Gastrocnemius medialis (tissue), 4 donors: ENCODE results near the gene ANXA11. TPM values are rescaled to one million over a fixed set of nuclear protein-coding genes. Genes with fewer than 3 reads are reported as not detected.

ENCODE experiments used
- ATAC-seq, 2 donors: fragments of 150-250 bp; one replicate each; pipeline ENCODE4 v1.9.1; 2016
- DNase-seq, 2 donors: peaks; one replicate each; pipeline ENCODE4 v3.0.0-alpha.2; 2019
- H3K27ac ChIP-seq, 4 donors: fragments of 200-600 bp; sonication (generic); 1 replicate in 1 of 4; 2 replicates in 3 of 4; pipeline ENCODE4 v1.5.1; 2016 to 2018; ENCODE audit warnings: mild to moderate bottlenecking in 2 of 4, moderate library complexity in 1 of 4
- H3K27me3 ChIP-seq, 3 donors: fragments of 200-600 bp; sonication (generic) in 2 of 3; 1 replicate in 1 of 3; 2 replicates in 2 of 3; pipeline versions ENCODE4 v1.5.1 to v1.6.0; 2016 to 2019; ENCODE audit warnings: mild to moderate bottlenecking in 1 of 3, moderate library complexity in 1 of 3
- H3K36me3 ChIP-seq, 2 donors: fragments of 200-600 bp; sonication (generic) in 1 of 2; one replicate each; pipeline ENCODE4 v1.5.1; 2017 to 2018
- H3K4me1 ChIP-seq, 2 donors: fragments of 200-600 bp; sonication (generic) in 1 of 2; one replicate each; pipeline ENCODE4 v1.5.1; 2016 to 2017; ENCODE audit warnings: mild to moderate bottlenecking in 2 of 2
- H3K4me3 ChIP-seq, 4 donors: fragments of 200-600 bp; sonication (generic) in 3 of 4; 1 replicate in 1 of 4; 2 replicates in 3 of 4; pipeline ENCODE4 v1.5.1; 2016 to 2019; ENCODE audit warnings: mild to moderate bottlenecking in 2 of 4
- H3K9me3 ChIP-seq, 3 donors: fragments of 200-600 bp; sonication (generic) in 2 of 3; 1 replicate in 1 of 3; 2 replicates in 2 of 3; pipeline ENCODE4 v1.5.1; 2016 to 2019
- POLR2A ChIP-seq, 2 donors: fragments of 450-650 bp; IDR thresholded peaks; one replicate each; pipeline ENCODE4 v1.6.1; 2017; ENCODE audit warnings: antibody characterized with exemption in 2 of 2, mild to moderate bottlenecking in 2 of 2, moderate library complexity in 2 of 2
- in situ Hi-C, 4 donors: fragments of 200-750 bp; cut with MboI; loops; one replicate each; pipeline versions ENCODE4 v1.15.0 to v1.8.0; 2017; ENCODE audit warnings: low sequenced_read_pairs in 4 of 4
- intact Hi-C: fragments of 100-400 bp; cut with DNase I; formaldehyde crosslinking; loops from one replicate; pipeline ENCODE4 v1.15.1; 2023; ENCODE audit warnings: low total_unique reads
- total RNA-seq, 4 donors: library from RNA; depleted of rRNA; stranded (reverse); fragments of >200 nt; gene quantifications; one replicate each; pipeline versions ENCODE4 v1.1.0 to v1.2.3, GENCODE V29; 2016
- TF ChIP-seq, protein P1 (sequence below), 5 experiments: fragments of 450-650 bp in 3 of 5; fragments of 200-600 bp in 2 of 5; sonication (generic) in 2 of 5; IDR thresholded peaks in 4 of 5; conservative IDR thresholded peaks in 1 of 5; 1 replicate in 4 of 5; 2 replicates in 1 of 5; pipeline ENCODE4 v1.5.1; 2016 to 2019; ENCODE audit warnings: antibody characterized with exemption in 5 of 5, mild to moderate bottlenecking in 3 of 5, moderate library complexity in 3 of 5

ANXA11 gene
- total RNA-seq, 4 donors from 2014 or later = 142 to 202 (median 173) TPM

DNA sequence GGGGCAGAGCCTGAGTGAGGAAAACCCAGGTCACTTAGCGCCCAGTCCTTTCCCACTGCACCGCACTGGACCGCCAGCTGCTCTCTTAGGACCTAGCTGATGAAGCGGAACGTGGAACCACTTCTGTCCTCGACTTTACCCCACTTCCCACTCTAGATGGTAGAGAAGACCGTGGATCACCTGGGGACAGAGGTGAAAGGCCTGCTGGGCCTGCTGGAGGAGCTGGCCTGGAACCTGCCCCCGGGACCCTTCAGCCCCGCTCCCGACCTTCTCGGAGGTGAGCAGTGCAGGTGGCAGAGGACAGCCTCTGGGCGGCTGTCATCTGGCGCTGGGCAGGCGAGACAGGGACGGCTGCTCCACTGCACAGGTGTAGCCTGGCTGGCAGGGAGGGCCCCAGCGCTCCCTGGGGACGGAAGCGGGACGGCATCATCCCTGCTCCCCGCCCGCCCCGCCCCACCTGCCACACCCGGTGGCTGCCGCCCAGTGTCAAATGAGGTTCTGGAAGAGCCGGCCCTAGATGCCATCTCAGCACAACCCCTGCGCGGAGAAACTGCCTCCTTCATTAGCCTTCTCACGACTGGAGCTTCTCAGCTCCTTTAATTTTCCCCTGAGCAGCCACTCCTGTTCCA is 61.2 kb downstream of the ANXA11 start:
- peaks cover 0 to 5% (median 0%) of the 10 kb centered on the region in 3 donors for H3K27me3 ChIP-seq
- TF ChIP-seq, protein P1, sequence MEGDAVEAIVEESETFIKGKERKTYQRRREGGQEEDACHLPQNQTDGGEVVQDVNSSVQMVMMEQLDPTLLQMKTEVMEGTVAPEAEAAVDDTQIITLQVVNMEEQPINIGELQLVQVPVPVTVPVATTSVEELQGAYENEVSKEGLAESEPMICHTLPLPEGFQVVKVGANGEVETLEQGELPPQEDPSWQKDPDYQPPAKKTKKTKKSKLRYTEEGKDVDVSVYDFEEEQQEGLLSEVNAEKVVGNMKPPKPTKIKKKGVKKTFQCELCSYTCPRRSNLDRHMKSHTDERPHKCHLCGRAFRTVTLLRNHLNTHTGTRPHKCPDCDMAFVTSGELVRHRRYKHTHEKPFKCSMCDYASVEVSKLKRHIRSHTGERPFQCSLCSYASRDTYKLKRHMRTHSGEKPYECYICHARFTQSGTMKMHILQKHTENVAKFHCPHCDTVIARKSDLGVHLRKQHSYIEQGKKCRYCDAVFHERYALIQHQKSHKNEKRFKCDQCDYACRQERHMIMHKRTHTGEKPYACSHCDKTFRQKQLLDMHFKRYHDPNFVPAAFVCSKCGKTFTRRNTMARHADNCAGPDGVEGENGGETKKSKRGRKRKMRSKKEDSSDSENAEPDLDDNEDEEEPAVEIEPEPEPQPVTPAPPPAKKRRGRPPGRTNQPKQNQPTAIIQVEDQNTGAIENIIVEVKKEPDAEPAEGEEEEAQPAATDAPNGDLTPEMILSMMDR (IDR thresholded peaks at IDR 0.05 in 4 of 5, conservative IDR thresholded peaks at IDR 0.05 in 1 of 5) = peak in 2 of 5 experiments; percentile 10 to 33
- TF ChIP-seq POLR2A (IDR thresholded peaks at IDR 0.05) = no peak
- H3K4me1 ChIP-seq = peaks cover 7 to 13% of the 10 kb centered on the region in 2 donors
- DNase-seq (no peak), ATAC-seq (peak; percentile 38 to 62)
- in situ Hi-C loops = no loop called here
- H3K4me3 ChIP-seq = no peak overlapping the region
- H3K36me3 ChIP-seq = no peaks in the 10 kb centered on the region
- no peaks in the 10 kb centered on the region for H3K9me3 ChIP-seq
- peak overlapping the region in 1 of 4 donors; percentile 13 for H3K27ac ChIP-seq
- intact Hi-C loops = loop anchor here (5.0 kb wide), 1 partner anchor 772 kb away; no protein-coding TSS in a partner anchor

- H3K36me3 ChIP-seq = no peaks in the 10 kb centered on the region
- H3K27ac ChIP-seq = no peak overlapping the region
- DNase-seq = no peak
- H3K4me1 ChIP-seq = peaks cover 11 to 13% of the 10 kb centered on the region in 2 donors
- H3K4me3 ChIP-seq = no peak overlapping the region
- in situ Hi-C loops = no loop called here
- TF ChIP-seq, protein P1 (IDR thresholded peaks at IDR 0.05 in 4 of 5, conservative IDR thresholded peaks at IDR 0.05 in 1 of 5) = no peak
- TF ChIP-seq POLR2A (IDR thresholded peaks at IDR 0.05) = no peak
- peaks cover 0 to 5% (median 0%) of the 10 kb centered on the region in 3 donors for H3K27me3 ChIP-seq
- no peaks in the 10 kb centered on the region for H3K9me3 ChIP-seq
- ATAC-seq = no peak
- intact Hi-C loops = loop anchor here (5.0 kb wide), 1 partner anchor 770 kb away; no protein-coding TSS in a partner anchor
Observed at GRCh38 chr10:80141696-80142460, 63.5 kb downstream of the ANXA11 start.

- Histone ChIP-seq H3K9me3 (no peaks in the 10 kb centered on the region), H3K36me3 (no peaks in the 10 kb centered on the region), H3K4me1 (peaks cover 13 to 16% of the 10 kb centered on the region in 2 donors), H3K4me3 (no peak overlapping the region), H3K27ac (no peak overlapping the region), H3K27me3 (peaks cover 0 to 5% (median 0%) of the 10 kb centered on the region in 3 donors)
- no peak for DNase-seq
- ATAC-seq = no peak
- in situ Hi-C loops = no loop called here
- intact Hi-C loops = loop anchor here (5.0 kb wide), 1 partner anchor 768 kb away; no protein-coding TSS in a partner anchor
- TF ChIP-seq, protein P1 (IDR thresholded peaks at IDR 0.05 in 4 of 5, conservative IDR thresholded peaks at IDR 0.05 in 1 of 5) = no peak
- no peak for TF ChIP-seq POLR2A (IDR thresholded peaks at IDR 0.05)
Observed at GRCh38 chr10:80140251-80140650, 65.1 kb downstream of the ANXA11 start.

GRCh38 chr10:80139265-80139664 is 66.1 kb downstream of the ANXA11 start:
- TF ChIP-seq, protein P1 (IDR thresholded peaks at IDR 0.05 in 4 of 5, conservative IDR thresholded peaks at IDR 0.05 in 1 of 5) = no peak
- no peak for TF ChIP-seq POLR2A (IDR thresholded peaks at IDR 0.05)
- DNase-seq (no peak), ATAC-seq (no peak)
- intact Hi-C loops = loop anchor here (5.0 kb wide), 1 partner anchor 82 kb away; no protein-coding TSS in a partner anchor
- Histone ChIP-seq H3K4me1 (peaks cover 9% of the 10 kb centered on the region in 2 donors), H3K27ac (no peak overlapping the region), H3K27me3 (peaks cover 0 to 8% (median 4%) of the 10 kb centered on the region in 3 donors), H3K4me3 (no peak overlapping the region), H3K36me3 (no peaks in the 10 kb centered on the region), H3K9me3 (no peaks in the 10 kb centered on the region)
- in situ Hi-C loops = no loop called here
